ENCODE data around the gene OPA3. TPM values are rescaled to one million over a fixed set of nuclear protein-coding genes. Genes with fewer than 3 reads are reported as not detected.

The OPA3 gene
- total RNA-seq, 2 experiments from 2014 or later: 14.0 to 14.5 TPM

- CTCF ChIA-PET: interaction anchor here (1.0 to 2.1 kb wide), 3 partner anchors 12 to 114 kb away, joined by 3 to 4 read pairs (median 3); no protein-coding TSS in a partner anchor
- POLR2A ChIA-PET: no interaction called here
These were observed 55.2 kb downstream of the OPA3 start for GRCh38 chr19:45529420-45529785.

GRCh38 chr19:45528744-45529419 is 55.7 kb downstream of the OPA3 start:
- POLR2A ChIA-PET: no interaction called here
- CTCF ChIA-PET: interaction anchor here (1.0 kb wide), 2 partner anchors 30 to 115 kb away, joined by 3 read pairs; no protein-coding TSS in a partner anchor

DNA sequence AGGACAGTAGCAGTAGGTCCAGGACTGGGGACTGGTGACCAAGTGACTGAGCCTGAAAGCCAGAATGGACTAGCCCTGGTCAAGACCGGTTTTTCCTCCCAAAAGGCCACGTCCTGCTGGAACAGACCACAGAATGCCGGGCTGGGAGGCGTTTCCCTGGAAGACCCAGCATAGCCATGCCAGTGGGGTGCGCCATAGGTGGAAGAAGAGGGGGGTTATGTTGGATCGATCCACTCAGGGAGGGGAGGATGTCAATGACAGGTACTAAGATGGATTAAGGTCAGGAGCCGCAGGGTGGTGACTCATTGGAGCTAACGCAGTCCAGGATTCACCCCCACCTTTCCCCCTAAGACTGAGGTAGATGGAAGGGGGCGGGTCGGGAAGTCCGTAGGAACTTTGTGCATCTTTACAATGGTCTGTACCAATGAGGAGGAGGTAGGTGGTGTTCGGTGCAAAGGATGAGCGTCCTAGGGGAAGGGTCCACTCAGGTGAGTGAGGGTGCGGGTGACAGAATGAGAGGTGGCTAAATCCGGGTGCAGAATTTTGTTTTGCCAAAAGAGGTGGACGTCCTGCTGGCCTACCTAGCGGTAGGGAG is 56.4 kb downstream of the OPA3 start:
- CTCF ChIA-PET: interaction anchor here (1.2 kb wide), 1 partner anchor 29 kb away, joined by 4 read pairs; no protein-coding TSS in a partner anchor
- POLR2A ChIA-PET: no interaction called here

- CTCF ChIA-PET: interaction anchor here (1.2 kb wide), 1 partner anchor 30 kb away, joined by 4 read pairs; no protein-coding TSS in a partner anchor
- POLR2A ChIA-PET: no interaction called here
These were observed 56.9 kb downstream of the OPA3 start for GRCh38 chr19:45527731-45528130.

DNA sequence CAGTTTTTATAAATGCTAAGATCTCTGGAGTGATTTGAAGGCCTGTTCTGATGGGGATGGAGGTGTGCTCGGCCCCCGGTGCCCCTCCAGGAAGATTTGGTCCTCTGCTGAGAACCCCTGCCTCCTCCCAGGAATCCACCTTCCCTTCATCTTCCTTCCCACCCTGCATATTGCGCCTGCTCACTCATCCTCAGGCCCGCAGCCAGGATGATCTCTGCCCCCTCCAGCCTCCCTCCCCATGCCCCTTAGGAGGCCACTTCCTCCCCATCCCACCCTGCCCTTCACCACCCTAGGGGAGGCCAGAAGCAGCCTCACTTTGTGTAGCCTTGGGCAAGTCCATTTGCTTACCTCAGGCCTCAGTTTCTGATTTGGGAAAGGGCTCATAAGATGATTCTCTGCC is 57.6 kb downstream of the OPA3 start:
- CTCF ChIA-PET: interaction anchor here (1.2 kb wide), 1 partner anchor 31 kb away, joined by 4 read pairs; no protein-coding TSS in a partner anchor
- POLR2A ChIA-PET: no interaction called here

GRCh38 chr19:45526143-45526542 is 58.5 kb downstream of the OPA3 start:
- ChIA-PET CTCF (interaction anchor here (0.5 to 1.3 kb wide), 2 partner anchors 32 to 36 kb away, joined by 3 read pairs; no protein-coding TSS in a partner anchor), POLR2A (no interaction called here)

DNA sequence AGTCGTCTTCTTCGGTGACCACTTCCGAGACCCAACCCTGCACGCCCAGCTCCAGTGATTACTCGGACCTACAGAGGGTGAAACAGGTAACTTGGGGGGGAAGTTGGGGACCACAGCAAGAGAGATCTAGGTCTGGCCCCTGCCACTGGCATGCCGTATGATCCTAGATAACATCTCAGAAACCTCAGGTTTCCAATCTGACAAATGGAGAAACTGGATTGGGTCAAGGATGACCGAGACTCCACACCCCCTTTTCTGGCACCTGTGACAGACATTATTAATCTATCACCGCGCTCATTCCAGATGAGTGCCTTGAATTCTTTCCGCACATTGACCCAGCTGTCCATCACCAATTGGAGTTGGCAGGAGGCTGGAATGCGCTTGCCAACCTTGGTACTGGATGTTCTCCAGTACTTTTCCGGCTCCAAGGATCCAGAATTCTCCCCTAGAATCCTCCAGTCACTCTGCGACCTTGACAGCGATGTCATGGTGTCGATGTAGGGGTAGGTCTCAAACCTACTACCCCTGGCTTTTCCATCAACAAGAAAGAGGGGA is 60.0 kb downstream of the OPA3 start:
- CTCF ChIA-PET: interaction anchor here (0.8 to 1.0 kb wide), 2 partner anchors 117 to 161 kb away, joined by 3 read pairs; no protein-coding TSS in a partner anchor
- POLR2A ChIA-PET: no interaction called here

DNA sequence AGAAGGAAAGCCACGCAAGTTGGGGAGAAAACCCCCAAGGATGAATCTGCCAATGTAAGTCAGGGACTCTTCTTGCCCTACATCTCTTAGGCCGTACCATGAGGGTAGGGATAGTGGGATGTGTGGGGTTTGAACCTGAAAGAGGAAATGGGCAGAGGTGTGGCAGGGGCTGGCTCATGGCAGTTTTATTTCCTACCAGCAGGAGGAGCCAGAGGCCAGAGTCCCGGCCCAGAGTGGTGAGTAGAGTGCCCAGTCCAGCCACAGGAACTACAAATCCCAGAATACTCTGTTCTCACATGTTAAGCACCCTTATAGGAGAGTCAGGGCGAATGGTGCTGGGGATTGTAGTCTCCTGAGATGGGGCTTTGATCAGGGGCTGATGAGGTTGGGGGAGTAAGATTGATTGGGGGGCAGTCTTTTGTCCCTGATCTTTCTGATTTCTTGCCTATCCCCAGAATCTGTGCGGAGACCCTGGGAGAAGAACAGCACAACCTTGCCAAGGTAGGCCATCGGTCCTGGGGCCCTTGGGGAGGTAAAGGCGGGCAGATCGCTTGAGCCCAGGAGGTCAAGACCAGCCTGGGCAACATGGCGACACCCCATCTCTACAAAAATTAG is 60.9 kb downstream of the OPA3 start:
- ChIA-PET POLR2A (no interaction called here), CTCF (interaction anchor here (0.8 to 1.0 kb wide), 2 partner anchors 118 to 162 kb away, joined by 3 read pairs; no protein-coding TSS in a partner anchor)

DNA sequence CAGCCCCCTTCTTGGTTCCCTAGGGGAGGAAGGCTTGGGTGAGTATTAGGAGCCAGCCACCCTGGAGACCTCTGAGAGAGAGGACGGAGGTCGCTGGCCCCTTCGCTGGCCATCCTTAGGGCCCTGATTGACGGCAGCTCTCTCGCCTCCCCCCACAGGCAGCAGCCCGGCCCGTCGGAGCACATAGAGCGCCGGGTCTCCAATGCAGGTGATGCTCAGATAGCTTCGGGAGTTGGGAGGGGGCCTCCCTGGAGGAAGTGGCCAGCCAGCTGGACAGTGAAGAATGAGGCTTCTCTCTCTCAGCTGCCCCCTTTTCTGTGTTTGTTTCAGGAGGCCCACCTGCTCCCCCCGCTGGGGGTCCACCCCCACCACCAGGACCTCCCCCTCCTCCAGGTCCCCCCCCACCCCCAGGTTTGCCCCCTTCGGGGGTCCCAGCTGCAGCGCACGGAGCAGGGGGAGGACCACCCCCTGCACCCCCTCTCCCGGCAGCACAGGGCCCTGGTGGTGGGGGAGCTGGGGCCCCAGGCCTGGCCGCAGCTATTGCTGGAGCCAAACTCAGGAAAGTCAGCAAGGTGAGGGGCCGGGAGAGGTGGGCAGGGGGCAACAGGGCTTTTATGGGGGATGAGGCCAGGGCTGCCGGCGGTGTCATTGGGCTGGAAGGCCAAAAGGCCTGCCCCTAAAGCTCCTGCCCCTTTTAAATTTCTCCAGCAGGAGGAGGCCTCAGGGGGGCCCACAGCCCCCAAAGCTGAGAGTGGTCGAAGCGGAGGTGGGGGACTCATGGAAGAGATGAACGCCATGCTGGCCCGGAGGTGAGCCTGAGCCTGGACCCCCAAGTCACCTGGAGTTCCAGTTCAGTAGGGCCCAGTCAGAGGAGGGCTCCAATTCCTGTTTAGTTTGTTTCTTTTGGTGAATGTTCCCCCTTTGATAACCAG is 62.3 kb downstream of the OPA3 start:
- ChIA-PET POLR2A (no interaction called here), CTCF (interaction anchor here (0.7 to 1.3 kb wide), 2 partner anchors 36 to 159 kb away, joined by 3 to 4 read pairs; no protein-coding TSS in a partner anchor)

- ChIA-PET POLR2A (no interaction called here), CTCF (interaction anchor here (0.7 kb wide), 1 partner anchor 13 kb away, joined by 4 read pairs; no protein-coding TSS in a partner anchor)
These were observed 66.2 kb downstream of the OPA3 start for GRCh38 chr19:45518469-45518826.

DNA sequence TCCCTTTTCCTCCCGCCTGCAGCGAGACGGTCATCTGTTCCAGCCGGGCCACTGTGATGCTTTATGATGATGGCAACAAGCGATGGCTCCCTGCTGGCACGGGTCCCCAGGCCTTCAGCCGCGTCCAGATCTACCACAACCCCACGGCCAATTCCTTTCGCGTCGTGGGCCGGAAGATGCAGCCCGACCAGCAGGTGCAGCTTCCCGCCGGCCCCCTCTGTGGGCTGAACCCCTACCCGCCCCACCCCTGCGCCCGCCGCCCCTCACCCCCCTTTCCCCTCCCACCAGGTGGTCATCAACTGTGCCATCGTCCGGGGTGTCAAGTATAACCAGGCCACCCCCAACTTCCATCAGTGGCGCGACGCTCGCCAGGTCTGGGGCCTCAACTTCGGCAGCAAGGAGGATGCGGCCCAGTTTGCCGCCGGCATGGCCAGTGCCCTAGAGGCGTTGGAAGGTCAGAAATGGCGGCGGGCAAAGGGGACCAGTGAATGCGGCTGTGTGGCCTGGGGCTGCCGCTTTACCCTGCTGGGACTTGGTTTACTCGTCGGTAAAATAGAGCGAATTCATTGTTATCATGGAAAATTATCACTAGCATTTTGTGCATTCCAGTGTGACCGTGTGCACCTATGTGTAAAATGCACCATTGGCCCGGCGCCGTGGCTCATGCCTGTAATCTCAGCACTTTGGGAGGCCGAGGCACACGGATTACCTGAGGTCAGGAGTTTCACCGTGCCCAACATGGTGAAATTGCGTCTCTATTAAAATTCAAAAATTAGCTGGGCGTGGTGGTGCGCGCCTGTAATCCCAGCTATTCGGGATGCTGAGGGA is 66.7 kb downstream of the OPA3 start:
- ChIA-PET CTCF (interaction anchor here (0.7 to 1.5 kb wide), 2 partner anchors 12 to 13 kb away, joined by 4 read pairs; no protein-coding TSS in a partner anchor), POLR2A (no interaction called here)

DNA sequence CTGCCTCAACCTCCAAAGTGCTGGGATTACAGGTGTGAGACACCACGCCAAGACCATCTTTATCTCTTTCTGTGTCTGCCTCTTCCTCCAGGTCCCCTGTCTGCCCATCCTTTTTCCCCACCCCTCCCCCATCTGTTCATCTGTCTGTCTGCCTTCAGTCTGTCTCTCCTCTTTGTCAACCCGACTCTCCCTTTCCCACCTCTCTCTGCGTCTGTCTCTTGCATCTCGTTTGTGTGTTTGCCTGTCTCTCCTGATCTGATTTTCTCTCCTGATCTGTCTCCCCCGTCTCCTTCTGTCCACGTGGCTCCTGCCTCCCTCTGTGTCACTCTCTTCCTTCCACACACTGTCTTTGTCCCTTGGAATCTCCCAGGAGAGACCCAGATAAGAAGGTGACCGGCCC is 67.4 kb downstream of the OPA3 start:
- ChIA-PET CTCF (interaction anchor here (0.6 to 2.9 kb wide), 3 partner anchors 13 to 768 kb away, joined by 3 to 16 read pairs (median 4); no protein-coding TSS in a partner anchor), POLR2A (no interaction called here)

DNA sequence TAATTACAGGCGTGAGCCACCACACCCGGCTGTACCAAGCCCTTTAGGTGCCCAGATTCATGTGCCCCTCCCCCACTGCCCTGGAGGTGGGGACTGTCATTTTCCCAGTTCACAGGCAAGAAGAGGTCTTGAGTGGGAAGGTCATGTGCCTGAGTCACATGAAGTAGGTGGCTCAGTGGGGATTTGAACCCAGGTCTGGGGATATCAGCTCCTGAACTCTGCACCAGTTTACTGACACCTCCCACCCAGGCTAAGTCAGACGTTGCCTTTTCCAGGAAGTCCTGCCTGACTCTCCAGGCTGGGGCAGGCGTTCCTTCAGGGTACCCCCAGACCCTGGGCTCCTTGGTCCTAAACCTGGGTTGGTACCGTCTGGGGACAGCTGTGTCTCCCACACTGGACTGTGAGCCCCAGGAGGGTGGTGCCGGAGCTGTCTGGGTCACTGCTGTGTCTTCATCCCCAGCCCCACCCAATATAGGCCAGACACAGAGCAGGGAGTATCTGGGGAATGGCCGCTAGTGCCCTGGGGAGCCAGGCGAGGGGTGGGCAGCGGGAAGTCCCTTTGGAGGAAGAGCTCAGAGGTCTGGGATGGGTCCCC is 68.7 kb downstream of the OPA3 start:
- ChIA-PET POLR2A (interaction anchor here (0.6 to 1.5 kb wide), 3 partner anchors 47 to 169 kb away, joined by 3 to 6 read pairs (median 3); no protein-coding TSS in a partner anchor), CTCF (interaction anchor here (0.6 to 2.9 kb wide), 10 partner anchors 10 to 177 kb away, joined by 3 to 16 read pairs (median 4); partner anchors contain the start of genes GPR4 and QPCTL)

- ChIA-PET CTCF (interaction anchor here (1.0 to 2.9 kb wide), 8 partner anchors 10 to 177 kb away, joined by 3 to 16 read pairs (median 4); partner anchors contain the start of gene QPCTL), POLR2A (interaction anchor here (0.7 to 1.5 kb wide), 2 partner anchors 47 to 126 kb away, joined by 3 to 6 read pairs; no protein-coding TSS in a partner anchor)
These were observed 69.4 kb downstream of the OPA3 start for GRCh38 chr19:45515081-45515624.

DNA sequence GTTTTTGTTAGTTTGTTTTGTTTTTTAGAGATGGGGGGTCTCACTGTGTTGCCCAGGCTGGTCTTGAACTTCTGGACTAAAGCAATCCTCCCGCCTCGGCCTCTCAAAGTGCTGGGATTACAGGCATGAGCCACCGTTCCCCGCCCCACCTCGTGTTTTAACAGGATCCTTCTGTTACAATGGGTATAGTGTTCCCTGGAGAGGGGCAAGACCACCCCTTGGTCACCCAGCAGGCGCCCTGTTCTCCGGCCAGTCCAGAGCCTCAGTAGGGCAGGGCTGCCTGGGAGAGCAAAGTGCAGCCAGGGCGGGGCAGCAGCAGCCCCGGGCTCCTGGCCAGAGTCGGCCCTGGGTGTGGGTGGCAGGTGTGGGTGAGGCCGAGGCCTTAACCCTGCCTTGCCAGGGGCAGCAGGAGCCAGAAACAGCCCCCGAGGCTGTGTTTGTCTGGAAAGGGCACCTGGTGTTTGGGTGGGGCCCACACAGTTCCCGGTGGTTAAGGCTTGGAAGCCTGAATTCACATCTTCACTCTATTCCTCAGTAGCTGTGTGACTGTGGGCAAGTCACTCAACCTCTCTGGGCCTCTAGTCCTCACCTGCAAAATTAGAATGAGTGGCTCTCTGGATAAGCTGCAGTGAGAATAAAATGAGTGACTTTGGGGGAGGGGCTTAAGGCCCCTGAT is 70.1 kb downstream of the OPA3 start:
- POLR2A ChIA-PET: interaction anchor here (1.5 kb wide), 1 partner anchor 127 kb away, joined by 3 read pairs; no protein-coding TSS in a partner anchor

DNA sequence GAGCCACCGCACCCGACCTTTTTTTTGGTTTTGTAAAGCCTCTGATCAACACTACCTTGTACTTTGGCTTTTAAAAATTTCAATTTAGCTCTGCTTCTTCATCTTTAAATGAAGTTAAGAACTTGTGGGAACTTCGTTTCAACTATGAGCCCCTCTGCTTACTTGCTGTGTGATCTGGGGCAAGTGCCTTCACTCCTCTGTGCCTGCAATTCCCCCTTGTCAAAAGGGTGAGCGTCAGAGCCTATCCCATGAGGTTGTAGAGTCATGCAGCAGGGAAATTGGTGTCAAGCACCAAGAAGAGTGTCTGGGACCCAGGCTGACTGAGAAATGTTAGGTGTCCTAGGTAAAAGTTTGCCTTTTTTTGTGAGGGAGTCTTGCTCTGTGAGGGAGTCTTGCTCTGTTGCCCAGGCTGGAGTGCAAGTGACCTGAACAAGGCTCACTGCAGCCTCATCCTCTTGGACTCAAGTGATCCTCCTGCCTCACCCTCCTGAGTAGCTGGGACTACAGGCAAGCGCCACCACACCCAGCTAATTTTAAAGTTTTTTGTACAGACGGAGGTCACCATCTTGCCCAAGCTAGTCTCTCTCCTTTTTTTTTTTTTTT is 71.6 kb downstream of the OPA3 start:
- POLR2A ChIA-PET: no interaction called here

More for the DNA sequence above, 70.1 kb downstream of the OPA3 start:
- CTCF ChIA-PET: interaction anchor here (1.0 to 2.9 kb wide), 5 partner anchors 9 to 178 kb away, joined by 3 to 16 read pairs (median 5); partner anchors contain the start of gene QPCTL

More for the DNA sequence above, 71.6 kb downstream of the OPA3 start:
- CTCF ChIA-PET: interaction anchor here (0.7 to 1.2 kb wide), 2 partner anchors 27 to 43 kb away, joined by 3 read pairs; no protein-coding TSS in a partner anchor

Measured in activated CD8-positive, alpha-beta memory T cell treated with anti-CD3 and anti-CD28 coated beads for 36 hours (primary cell).